ENCODE results near the gene PRDM16.

PRDM16 gene

GRCh38 chr1:3399732-3400131 lies 330.7 kb downstream of the PRDM16 start:
- H3K36me3 ChIP-seq (ENCODE audit: control insufficient read depth, insufficient read depth, low read length), result no peaks in the 10 kb centered on the region
- H3K27me3 ChIP-seq (replicated peaks; ENCODE audit: control insufficient read depth, insufficient read depth, low read length), result no peaks in the 10 kb centered on the region
- no peak overlapping the region for H3K4me3 ChIP-seq (replicated peaks; ENCODE audit: low read depth, low read length)
- TF ChIP-seq CTCF (IDR thresholded peaks at IDR 0.05; ENCODE audit: insufficient read depth, low read length, poor library complexity, severe bottlenecking), result no peak
- DNase-seq (ENCODE audit: extremely low read depth, insufficient read length), result no peak

- no peak for TF ChIP-seq CTCF (IDR thresholded peaks at IDR 0.05; ENCODE audit: insufficient read depth, low read length, poor library complexity, severe bottlenecking)
- Histone ChIP-seq H3K27me3 (replicated peaks; ENCODE audit: control insufficient read depth, insufficient read depth, low read length) (no peaks in the 10 kb centered on the region), H3K36me3 (ENCODE audit: control insufficient read depth, insufficient read depth, low read length) (no peaks in the 10 kb centered on the region), H3K4me3 (replicated peaks; ENCODE audit: low read depth, low read length) (no peak overlapping the region)
- no peak for DNase-seq (ENCODE audit: extremely low read depth, insufficient read length)
Observed at GRCh38 chr1:3401585-3402257, 332.7 kb downstream of the PRDM16 start.

- H3K27me3 ChIP-seq (replicated peaks; ENCODE audit: control insufficient read depth, insufficient read depth, low read length), result no peaks in the 10 kb centered on the region
- DNase-seq (ENCODE audit: extremely low read depth, insufficient read length), result no peak
- no peaks in the 10 kb centered on the region for H3K36me3 ChIP-seq (ENCODE audit: control insufficient read depth, insufficient read depth, low read length)
- H3K4me3 ChIP-seq (replicated peaks; ENCODE audit: low read depth, low read length), result no peak overlapping the region
- no peak for TF ChIP-seq CTCF (IDR thresholded peaks at IDR 0.05; ENCODE audit: insufficient read depth, low read length, poor library complexity, severe bottlenecking)
Observed at GRCh38 chr1:3402258-3403010, 333.4 kb downstream of the PRDM16 start.

- no peak overlapping the region for H3K4me3 ChIP-seq (replicated peaks; ENCODE audit: low read depth, low read length)
- DNase-seq (ENCODE audit: extremely low read depth, insufficient read length), result no peak
- no peak for TF ChIP-seq CTCF (IDR thresholded peaks at IDR 0.05; ENCODE audit: insufficient read depth, low read length, poor library complexity, severe bottlenecking)
- no peaks in the 10 kb centered on the region for H3K36me3 ChIP-seq (ENCODE audit: control insufficient read depth, insufficient read depth, low read length)
- no peaks in the 10 kb centered on the region for H3K27me3 ChIP-seq (replicated peaks; ENCODE audit: control insufficient read depth, insufficient read depth, low read length)
Observed at GRCh38 chr1:3403011-3403345, 334.0 kb downstream of the PRDM16 start.

GRCh38 chr1:3403388-3404231 lies 334.6 kb downstream of the PRDM16 start:
- Histone ChIP-seq H3K36me3 (ENCODE audit: control insufficient read depth, insufficient read depth, low read length) (no peaks in the 10 kb centered on the region), H3K27me3 (replicated peaks; ENCODE audit: control insufficient read depth, insufficient read depth, low read length) (no peaks in the 10 kb centered on the region), H3K4me3 (replicated peaks; ENCODE audit: low read depth, low read length) (no peak overlapping the region)
- DNase-seq (ENCODE audit: extremely low read depth, insufficient read length), result no peak
- TF ChIP-seq CTCF (IDR thresholded peaks at IDR 0.05; ENCODE audit: insufficient read depth, low read length, poor library complexity, severe bottlenecking), result no peak

Measured in GM06990 (cell line).